H1 (cell line): ENCODE results near the gene NCSTN.

Experiments used
- BRCA1 ChIP-seq: IDR thresholded peaks from 2 replicates; pipeline ENCODE4 v1.6.1; 2012; ENCODE audit warnings: low read depth, low read length, improper control_type of control experiment
- CBX5 ChIP-seq: fragments of 300-800, 300-1000 bp; sonication (generic); IDR thresholded peaks from 2 replicates; pipeline ENCODE4 v1.7.1; 2016; ENCODE audit warnings: antibody characterized with exemption, low read length, low read depth
- CREB1 ChIP-seq: IDR thresholded peaks from 2 replicates; pipeline ENCODE4 v1.6.1; 2012; ENCODE audit warnings: inconsistent platforms
- CTCF ChIP-seq, 3 experiments: IDR thresholded peaks; 1 replicate in 2 of 3; 2 replicates in 1 of 3; pipeline versions ENCODE4 v1.5.1 to v1.6.1; 2011; ENCODE audit warnings: low read length in 3 of 3, mild to moderate bottlenecking in 3 of 3, inconsistent platforms in 2 of 3, low read depth in 1 of 3, moderate library complexity in 1 of 3; ENCODE audit not compliant: insufficient read depth in 1 of 3; ENCODE audit errors: control extremely low read depth in 1 of 3
- POLR2AphosphoS5 ChIP-seq: IDR thresholded peaks from 2 replicates; pipeline ENCODE4 v1.6.1; 2011; ENCODE audit warnings: low read depth, low read length
- SP2 ChIP-seq: IDR thresholded peaks from 2 replicates; pipeline ENCODE4 v1.6.1; 2012; ENCODE audit warnings: mild to moderate bottlenecking, low read length, inconsistent platforms
- USF2 ChIP-seq: IDR thresholded peaks from 2 replicates; pipeline ENCODE4 v1.6.1; 2011; ENCODE audit warnings: low read length, improper control_type of control experiment

DNA sequence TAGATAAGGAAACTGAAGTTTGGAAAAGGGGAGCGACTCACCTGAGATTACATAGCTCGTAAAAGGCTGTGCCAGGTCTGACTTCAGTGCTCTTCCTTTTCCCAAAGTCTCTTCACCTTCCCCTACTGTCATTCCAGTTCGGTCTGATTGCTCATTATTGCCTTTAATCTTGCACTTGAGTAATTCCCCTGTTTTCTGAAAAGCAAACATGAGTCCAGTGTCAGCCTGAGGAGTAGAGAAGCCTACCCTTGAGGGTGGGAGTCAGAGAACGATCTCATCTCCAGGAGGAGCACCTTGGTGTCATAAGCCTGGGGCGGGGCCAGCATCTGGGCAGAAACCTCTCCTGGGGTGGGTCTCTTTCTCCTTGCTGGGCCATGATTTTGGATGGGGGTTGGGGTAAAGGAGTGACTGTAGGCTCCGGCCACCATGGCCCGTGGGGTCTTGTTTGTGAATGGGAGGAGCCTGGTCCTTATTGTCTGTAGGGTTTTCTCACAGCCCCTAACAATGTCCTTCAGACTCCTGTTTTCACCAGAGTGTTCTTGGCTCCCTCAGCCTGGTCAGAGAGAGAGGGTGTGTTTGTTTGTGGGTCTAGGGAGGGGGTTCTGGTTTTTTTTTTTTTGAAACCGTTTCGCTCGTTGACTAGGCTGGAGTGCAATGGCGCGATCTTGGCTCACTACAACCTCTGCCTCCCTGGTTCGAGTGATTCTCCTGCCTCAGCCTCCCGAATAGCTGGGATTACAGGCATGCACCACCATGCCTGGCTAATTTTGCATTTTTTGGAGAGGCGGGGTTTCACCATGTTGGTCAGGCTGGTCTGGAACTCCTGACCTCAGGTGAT, 63.2 kb downstream of the NCSTN start:
- TF ChIP-seq POLR2AphosphoS5 (no peak), CTCF (IDR thresholded peaks at IDR 0.05; ENCODE audit: control extremely low read depth in 1 of 3, insufficient read depth in 1 of 3, low read depth in 1 of 3, low read length in 3 of 3) (no peak), SP2 (no peak), BRCA1 (no peak), CBX5 (no peak), CREB1 (no peak), USF2 (no peak)
